Spleen (tissue), 11 donors: Measurements from ENCODE around the gene LGMN. TPM values are rescaled to one million over a fixed set of nuclear protein-coding genes. Genes with fewer than 3 reads are reported as not detected.
"Not testable (repeated sequence)": the region's sequence is repeated elsewhere in the genome, so short reads cannot be mapped to it uniquely, and the experiment has no call there.

Source experiments
- DNase-seq: peaks from one replicate; pipeline ENCODE4 v3.0.0-alpha.2; 2020
- H3K27ac ChIP-seq, 8 donors: fragments of 200-600 bp; sonication (generic) in 7 of 8; 1 replicate in 4 of 8; 2 replicates in 4 of 8; pipeline versions ENCODE4 v1.5.0 to v1.8.0; 2016 to 2021; ENCODE audit warnings: inconsistent platforms in 4 of 8, mild to moderate bottlenecking in 4 of 8, moderate library complexity in 1 of 8
- H3K27me3 ChIP-seq, 7 donors: fragments of 200-600 bp; sonication (generic) in 6 of 7; replicated peaks in 1 of 7; 1 replicate in 4 of 7; 2 replicates in 3 of 7; pipeline versions ENCODE4 v1.5.0 to v1.8.0; 2016 to 2021; ENCODE audit warnings: inconsistent platforms in 3 of 7, mild to moderate bottlenecking in 1 of 7
- H3K36me3 ChIP-seq, 6 donors: fragments of 200-600 bp; sonication (generic) in 5 of 6; 1 replicate in 4 of 6; 2 replicates in 2 of 6; pipeline versions ENCODE4 v1.5.0 to v1.8.0; 2016 to 2021; ENCODE audit warnings: inconsistent platforms in 2 of 6
- H3K4me1 ChIP-seq, 6 donors: fragments of 200-600 bp; sonication (generic) in 5 of 6; 1 replicate in 3 of 6; 2 replicates in 3 of 6; pipeline versions ENCODE4 v1.5.0 to v1.8.0; 2016 to 2021; ENCODE audit warnings: inconsistent platforms in 3 of 6
- H3K4me3 ChIP-seq, 8 donors: fragments of 200-600 bp; sonication (generic) in 7 of 8; 1 replicate in 4 of 8; 2 replicates in 4 of 8; pipeline versions ENCODE4 v1.5.0 to v1.8.0; 2016 to 2021; ENCODE audit warnings: inconsistent platforms in 4 of 8, mild to moderate bottlenecking in 4 of 8, moderate library complexity in 2 of 8
- H3K9me3 ChIP-seq, 8 donors: fragments of 200-600 bp; sonication (generic) in 7 of 8; 1 replicate in 4 of 8; 2 replicates in 4 of 8; pipeline versions ENCODE4 v1.5.0 to v1.8.0; 2016 to 2021; ENCODE audit warnings: inconsistent platforms in 4 of 8
- POLR2A ChIP-seq, 3 donors: fragments of 450-650 bp; IDR thresholded peaks; one replicate each; pipeline ENCODE4 v1.5.1; 2017; ENCODE audit warnings: antibody characterized with exemption in 3 of 3, mild to moderate bottlenecking in 1 of 3
- POLR2AphosphoS5 ChIP-seq, 3 donors: sonication (generic); formaldehyde crosslinking; IDR thresholded peaks; one replicate each; pipeline ENCODE4 v1.5.1; 2017; ENCODE audit warnings: antibody characterized with exemption in 3 of 3
- WGBS, 5 donors: extraction: QIAGEN DNeasy Blood & Tissue Kit in 3 of 5; methylation state at CpG; one replicate each; pipeline versions ENCODE4 v1.1.5 to v1.1.7; 2013 to 2018; 5-methylcytosine and 5-hydroxymethylcytosine counted together
- intact Hi-C: fragments of 100-400 bp; cut with DNase I; formaldehyde crosslinking; loops from one replicate; pipeline ENCODE4 v1.15.0; 2023; ENCODE audit warnings: low total_unique reads
- polyA plus RNA-seq, 3 donors: library from polyadenylated mRNA; stranded (reverse); fragments of 200-250 nt; gene quantifications; one replicate each; pipeline ENCODE4 v1.2.1, GENCODE V29; 2013
- total RNA-seq, 7 donors: library from RNA; depleted of rRNA in 3 of 7; stranded (reverse); fragments of >200 nt in 3 of 7; fragmentation: NEBNext Ultra II Directional in 4 of 7; extraction: Animal tissue kit (Norgen Biotek cat#: 25700) in 4 of 7; gene quantifications; one replicate each; pipeline versions ENCODE4 v1.1.0 to v1.2.1, GENCODE V29; 2016 to 2021
- TF ChIP-seq, protein P1 (sequence below), 11 experiments: fragments of 200-600 bp in 7 of 11; fragments of 450-650 bp in 4 of 11; sonication (generic) in 4 of 11; IDR thresholded peaks in 8 of 11; conservative IDR thresholded peaks in 3 of 11; 1 replicate in 7 of 11; 2 replicates in 4 of 11; pipeline versions ENCODE4 v1.4.0 to v1.8.0; 2016 to 2021; ENCODE audit warnings: antibody characterized with exemption in 11 of 11, inconsistent platforms in 4 of 11, mild to moderate bottlenecking in 1 of 11
- donor health status: healthy with polysubstance abuse.
- donor health status: DM: no; HTN: no; CAD: no; lungs with moderate emphysema.
- donor health status: DM: no; HTN: no; CAD: no.
- donor health status: Bipolar disorder and iron deficiency.
- donor health status: healthy.
- donor health status: DM: no; HTN: no; CAD: no.
- donor health status: DM: yes; HTN: yes; CAD: no.

The LGMN gene
- total and polyA plus RNA-seq, 10 donors = 56.6 to 270 (median 196) TPM

DNA sequence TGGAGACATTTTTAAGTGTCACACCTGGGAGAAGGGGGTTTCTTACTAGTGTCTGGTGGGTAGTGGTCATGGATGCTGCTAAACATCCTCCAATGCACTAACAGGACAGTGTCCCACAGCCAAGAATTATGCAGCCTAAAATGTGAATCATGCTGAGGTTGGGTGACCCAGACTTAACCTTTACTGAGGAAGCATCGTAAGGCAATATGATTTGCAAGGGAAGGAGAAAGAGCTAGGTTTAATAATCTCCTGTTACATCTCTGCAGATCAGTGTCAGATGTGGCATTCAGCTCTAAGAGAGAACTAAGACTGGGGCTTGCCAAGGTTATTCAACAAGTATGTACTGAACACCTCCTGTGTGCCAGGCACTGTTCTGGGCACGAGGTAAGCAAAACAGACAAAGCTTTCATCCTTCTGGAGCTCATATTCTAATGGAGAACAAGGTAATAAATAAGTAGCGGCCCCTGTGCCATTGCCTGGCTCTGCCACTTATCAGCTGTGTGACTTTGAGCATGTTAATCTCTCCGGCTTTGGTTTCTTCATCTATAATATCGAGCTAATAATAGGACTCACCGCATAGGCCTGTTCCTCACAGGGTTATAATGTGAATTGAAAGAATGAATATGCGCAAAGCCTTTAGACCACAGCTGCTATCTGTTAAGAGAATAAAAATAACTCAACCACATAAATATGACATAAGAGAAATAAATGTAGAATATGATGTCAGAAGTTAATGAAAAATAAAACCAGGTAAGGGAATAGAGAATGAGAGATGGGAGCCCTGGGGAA is 32.2 kb upstream of the LGMN start:
- 81 to 85% (median 81%) methylated on average over 7 of the region's 7 CpGs for WGBS, 5 donors
- Histone ChIP-seq H3K9me3 (no peaks in the 10 kb centered on the region), H3K27ac (no peak overlapping the region), H3K4me1 (peaks cover 0 to 15% (median 5%) of the 10 kb centered on the region in 6 donors), H3K36me3 (no peaks in the 10 kb centered on the region), H3K4me3 (no peak overlapping the region), H3K27me3 (no peaks in the 10 kb centered on the region)
- DNase-seq = no peak
- intact Hi-C loops = no loop called here
- TF ChIP-seq POLR2AphosphoS5 (IDR thresholded peaks at IDR 0.05) (no peak), POLR2A (IDR thresholded peaks at IDR 0.05) (no peak)
- TF ChIP-seq, protein P1, sequence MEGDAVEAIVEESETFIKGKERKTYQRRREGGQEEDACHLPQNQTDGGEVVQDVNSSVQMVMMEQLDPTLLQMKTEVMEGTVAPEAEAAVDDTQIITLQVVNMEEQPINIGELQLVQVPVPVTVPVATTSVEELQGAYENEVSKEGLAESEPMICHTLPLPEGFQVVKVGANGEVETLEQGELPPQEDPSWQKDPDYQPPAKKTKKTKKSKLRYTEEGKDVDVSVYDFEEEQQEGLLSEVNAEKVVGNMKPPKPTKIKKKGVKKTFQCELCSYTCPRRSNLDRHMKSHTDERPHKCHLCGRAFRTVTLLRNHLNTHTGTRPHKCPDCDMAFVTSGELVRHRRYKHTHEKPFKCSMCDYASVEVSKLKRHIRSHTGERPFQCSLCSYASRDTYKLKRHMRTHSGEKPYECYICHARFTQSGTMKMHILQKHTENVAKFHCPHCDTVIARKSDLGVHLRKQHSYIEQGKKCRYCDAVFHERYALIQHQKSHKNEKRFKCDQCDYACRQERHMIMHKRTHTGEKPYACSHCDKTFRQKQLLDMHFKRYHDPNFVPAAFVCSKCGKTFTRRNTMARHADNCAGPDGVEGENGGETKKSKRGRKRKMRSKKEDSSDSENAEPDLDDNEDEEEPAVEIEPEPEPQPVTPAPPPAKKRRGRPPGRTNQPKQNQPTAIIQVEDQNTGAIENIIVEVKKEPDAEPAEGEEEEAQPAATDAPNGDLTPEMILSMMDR (IDR thresholded peaks at IDR 0.05 in 8 of 11, conservative IDR thresholded peaks at IDR 0.05 in 3 of 11) = no peak

- H3K27me3 ChIP-seq, intact Hi-C loops, H3K36me3 ChIP-seq, H3K27ac ChIP-seq, DNase-seq, H3K9me3 ChIP-seq, H3K4me3 ChIP-seq: not testable (repeated sequence)
- WGBS, 5 donors = 78 to 100% (median 91%) methylated on average over 2 to 3 of the region's 3 CpGs
- peaks cover 0 to 16% (median 9%) of the 10 kb centered on the region in 6 donors for H3K4me1 ChIP-seq
Measured at GRCh38 chr14:92778868-92779565, 30.6 kb upstream of the LGMN start.

DNA sequence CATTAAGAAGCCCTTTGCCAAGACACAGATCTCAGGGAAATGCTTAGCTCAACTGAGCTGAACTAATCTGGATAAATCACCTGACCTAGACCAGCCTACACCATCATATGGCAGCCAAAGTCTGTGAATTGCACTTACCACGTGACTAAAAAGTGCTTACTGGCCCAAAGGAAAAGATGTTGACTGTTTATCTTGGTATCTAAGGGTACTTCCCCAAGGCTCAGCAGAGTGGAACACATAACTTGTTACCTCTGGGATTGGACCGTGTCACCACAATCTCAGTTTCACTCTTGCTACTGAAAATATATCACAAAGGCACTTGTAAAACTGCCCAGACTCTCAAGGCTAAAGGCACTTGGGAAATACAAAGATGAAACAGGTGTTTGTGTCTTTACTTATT is 26.9 kb upstream of the LGMN start:
- peaks cover 0 to 17% (median 6%) of the 10 kb centered on the region in 6 donors for H3K4me1 ChIP-seq
- H3K27me3 ChIP-seq, DNase-seq, H3K9me3 ChIP-seq, H3K4me3 ChIP-seq, intact Hi-C loops, H3K36me3 ChIP-seq: not testable (repeated sequence)
- 6 to 11% (median 8%) methylated on average over 2 of the region's 2 CpGs for WGBS, 5 donors
- H3K27ac ChIP-seq = peak overlapping the region in 5 of 8 donors; percentile 39 to 73 (median 65)

GRCh38 chr14:92774572-92774971 is 26.1 kb upstream of the LGMN start:
- TF ChIP-seq POLR2AphosphoS5 (IDR thresholded peaks at IDR 0.05) (no peak), POLR2A (IDR thresholded peaks at IDR 0.05) (no peak)
- TF ChIP-seq, protein P1 (IDR thresholded peaks at IDR 0.05 in 8 of 11, conservative IDR thresholded peaks at IDR 0.05 in 3 of 11) = no peak
- Histone ChIP-seq H3K36me3 (no peaks in the 10 kb centered on the region), H3K27ac (peak overlapping the region in 6 of 8 donors; percentile 1 to 73 (median 62)), H3K27me3 (no peaks in the 10 kb centered on the region), H3K9me3 (no peaks in the 10 kb centered on the region), H3K4me3 (no peak overlapping the region), H3K4me1 (peaks cover 0 to 21% (median 6%) of the 10 kb centered on the region in 6 donors)
- 62 to 72% (median 65%) methylated on average over 8 of the region's 8 CpGs for WGBS, 5 donors
- intact Hi-C loops = no loop called here
- no peak for DNase-seq

DNA sequence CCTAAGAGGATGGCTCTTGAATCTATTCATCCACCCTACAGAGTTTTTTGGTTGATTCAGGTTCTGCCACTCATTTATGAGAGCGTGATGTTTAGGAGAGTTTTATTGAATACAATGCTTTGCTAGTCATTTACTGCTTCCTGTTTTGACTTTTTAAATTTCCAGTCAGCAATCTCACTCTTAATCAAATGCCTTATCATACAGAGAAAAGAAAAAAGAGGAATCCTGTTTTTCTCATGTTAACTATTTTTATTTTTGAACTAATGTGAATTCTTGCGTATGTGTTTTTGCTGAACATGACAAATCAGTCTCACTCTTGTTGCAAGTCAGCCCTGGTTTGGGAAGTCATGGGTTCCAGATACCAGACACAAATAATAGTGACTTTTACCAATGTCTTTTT is 22.1 kb upstream of the LGMN start:
- TF ChIP-seq POLR2A (IDR thresholded peaks at IDR 0.05) (no peak), POLR2AphosphoS5 (IDR thresholded peaks at IDR 0.05) (no peak)
- TF ChIP-seq, protein P1 (IDR thresholded peaks at IDR 0.05 in 8 of 11, conservative IDR thresholded peaks at IDR 0.05 in 3 of 11) = no peak
- Histone ChIP-seq H3K9me3 (no peaks in the 10 kb centered on the region), H3K4me3 (no peak overlapping the region), H3K27me3 (no peaks in the 10 kb centered on the region), H3K4me1 (peaks cover 0 to 27% (median 16%) of the 10 kb centered on the region in 6 donors), H3K27ac (peak overlapping the region in 4 of 8 donors; percentile 56 to 80 (median 68)), H3K36me3 (no peaks in the 10 kb centered on the region)
- no peak for DNase-seq
- intact Hi-C loops = no loop called here
- 48 to 72% (median 55%) methylated on average over 2 of the region's 2 CpGs for WGBS, 5 donors
